T-cell (primary cell): ENCODE data around the gene CTAGE1. TPM values are rescaled to one million over a fixed set of nuclear protein-coding genes. Genes with fewer than 3 reads are reported as not detected.
"Not testable (repeated sequence)": the region's sequence is repeated elsewhere in the genome, so short reads cannot be mapped to it uniquely, and the experiment has no call there.

Experiments used
- ATAC-seq, 4 experiments: fragments of 200-7000 bp in 3 of 4; fragments of 150-1000 bp in 1 of 4; cut with Tn5 transposase; replicated peaks in 1 of 4; 1 replicate in 3 of 4; 2 replicates in 1 of 4; pipeline ENCODE4 v1.10.0; 2021; ENCODE audit warnings: moderate library complexity in 3 of 4, mild to moderate bottlenecking in 2 of 4, moderate number of reproducible peaks in 1 of 4
- CTCF ChIA-PET, 2 donors: fragments of 300-600 bp; sonication (Branson Sonifier 250); formaldehyde crosslinking; loops; one replicate each; lab custom pipeline; 2022; ENCODE audit warnings: antibody characterized with exemption in 2 of 2; lab: Charles Lee
- POLR2A ChIA-PET, 2 donors: fragments of 300-600 bp; sonication (Branson Sonifier 250); formaldehyde crosslinking; loops; one replicate each; lab custom pipeline; 2022; ENCODE audit warnings: antibody characterized with exemption in 2 of 2; lab: Charles Lee
- DNase-seq, 35 experiments: peaks; one replicate each; pipeline versions ENCODE4 v3.0.0 to v3.0.0-alpha.2; 2013 to 2023
- H3K27ac ChIP-seq: one replicate; pipeline ENCODE4 v1.5.1; 2013; ENCODE audit warnings: low read length
- H3K27me3 ChIP-seq, 2 experiments: replicated peaks in 1 of 2; 1 replicate in 1 of 2; 2 replicates in 1 of 2; pipeline versions ENCODE4 v1.6.1 to v1.7.0; 2013; ENCODE audit warnings: low read length in 1 of 2, mixed read lengths in 1 of 2; ENCODE audit not compliant: control insufficient read depth in 2 of 2, insufficient read depth in 2 of 2; ENCODE audit errors: extremely low read depth in 1 of 2
- H3K36me3 ChIP-seq, 2 donors: 1 replicate in 1 of 2; 2 replicates in 1 of 2; pipeline versions ENCODE4 v1.6.1 to v1.7.0; 2013; ENCODE audit warnings: low read length in 1 of 2; ENCODE audit not compliant: control insufficient read depth in 2 of 2, insufficient read depth in 1 of 2; ENCODE audit errors: extremely low read depth in 1 of 2
- H3K4me1 ChIP-seq, 2 experiments: 1 replicate in 1 of 2; 2 replicates in 1 of 2; pipeline versions ENCODE4 v1.6.1 to v1.7.0; 2013; ENCODE audit warnings: low read length in 2 of 2, mixed read lengths in 1 of 2; ENCODE audit not compliant: insufficient read depth in 2 of 2, control insufficient read depth in 1 of 2; ENCODE audit errors: extremely low read depth in 1 of 2
- H3K4me3 ChIP-seq, 2 donors: 1 replicate in 1 of 2; 2 replicates in 1 of 2; pipeline versions ENCODE4 v1.5.1 to v1.7.0; 2013; ENCODE audit warnings: mild to moderate bottlenecking in 2 of 2, low read length in 1 of 2, moderate library complexity in 1 of 2; ENCODE audit not compliant: control insufficient read depth in 1 of 2; ENCODE audit errors: extremely low read depth in 1 of 2
- H3K9me3 ChIP-seq: 2 replicates; pipeline ENCODE4 v1.7.0; 2013
- H3K27ac Mint-ChIP-seq, 2 donors: one replicate each; pipeline ENCODE4 v1.8.0; 2020 to 2021; ENCODE audit warnings: mild to moderate bottlenecking in 2 of 2, mixed read lengths in 2 of 2
- H3K27me3 Mint-ChIP-seq, 2 donors: one replicate each; pipeline ENCODE4 v1.8.0; 2021 to 2022; ENCODE audit warnings: mixed read lengths in 2 of 2
- H3K36me3 Mint-ChIP-seq: one replicate; pipeline ENCODE4 v1.8.0; 2021; ENCODE audit warnings: mixed read lengths
- H3K4me1 Mint-ChIP-seq, 3 donors: one replicate each; pipeline ENCODE4 v1.8.0; 2020 to 2022; ENCODE audit warnings: mixed read lengths in 3 of 3, mild to moderate bottlenecking in 1 of 3
- H3K4me3 Mint-ChIP-seq, 3 donors: one replicate each; pipeline ENCODE4 v1.8.0; 2020 to 2022; ENCODE audit warnings: mild to moderate bottlenecking in 3 of 3, mixed read lengths in 3 of 3, moderate library complexity in 3 of 3
- H3K9me3 Mint-ChIP-seq, 3 donors: one replicate each; pipeline ENCODE4 v1.8.0; 2020 to 2022; ENCODE audit warnings: mixed read lengths in 3 of 3
- WGBS: methylation state at CpG from one replicate; pipeline ENCODE4 v1.1.5; 2013; ENCODE audit warnings: missing lambda C conversion rate; ENCODE audit not compliant: insufficient coverage; 5-methylcytosine and 5-hydroxymethylcytosine counted together
- total RNA-seq, 35 experiments: library from RNA in 6 of 35; stranded (reverse) in 6 of 35; fragments of 120-200 nt in 1 of 35; gene quantifications; one replicate each; pipeline versions ENCODE4 v1.2.1 to v1.2.4 and lab custom pipeline; 2013 to 2026

The CTAGE1 gene
- total RNA-seq, 5 donors from 2014 or later (not counting 1 experiment from before 2014, with no cell fraction given): not detected

- WGBS: 63% methylated on average over 2 of the region's 7 CpGs
- Mint-ChIP-seq H3K27me3 (peaks cover 2 to 5% of the 10 kb centered on the region in 2 donors), H3K27ac (no peak overlapping the region), H3K36me3 (no peaks in the 10 kb centered on the region), H3K4me3 (no peak overlapping the region), H3K4me1 (peaks cover 0 to 7% (median 0%) of the 10 kb centered on the region in 3 donors), H3K9me3 (peaks cover 18 to 26% (median 21%) of the 10 kb centered on the region in 3 donors)
- Histone ChIP-seq H3K36me3 (no peaks in the 10 kb centered on the region), H3K4me1 (peaks cover 0 to 4% of the 10 kb centered on the region in 2 experiments), H3K27me3 (peaks cover 0 to 8% of the 10 kb centered on the region in 2 experiments), H3K4me3 (no peak overlapping the region), H3K27ac (no peak overlapping the region), H3K9me3 (no peaks in the 10 kb centered on the region)
- DNase-seq (no peak), ATAC-seq (no peak)
- CTCF ChIA-PET: no interaction called here
- POLR2A ChIA-PET: no interaction called here
Measured at GRCh38 chr18:22451796-22452195, 34.1 kb upstream of the CTAGE1 start.

- not testable (repeated sequence) for H3K4me3 ChIP-seq, H3K36me3 ChIP-seq, H3K27ac ChIP-seq, H3K4me1 ChIP-seq, H3K9me3 ChIP-seq, ATAC-seq, H3K4me3 Mint-ChIP-seq, H3K27me3 ChIP-seq, H3K36me3 Mint-ChIP-seq, H3K27ac Mint-ChIP-seq, H3K4me1 Mint-ChIP-seq, H3K27me3 Mint-ChIP-seq, DNase-seq
- CTCF ChIA-PET: interaction anchor here in 1 of 2 donors (0.6 kb wide), 1 partner anchor 40 kb away, joined by 5 read pairs; no protein-coding TSS in a partner anchor
- peaks cover 18 to 26% (median 21%) of the 10 kb centered on the region in 3 donors for H3K9me3 Mint-ChIP-seq
- WGBS: no CpG with 5 or more reads among the region's 3 CpGs
- POLR2A ChIA-PET: interaction anchor here in 1 of 2 donors (0.6 kb wide), 1 partner anchor 9 kb away, joined by 4 read pairs; no protein-coding TSS in a partner anchor
Measured at GRCh38 chr18:22450766-22451165, 33.1 kb upstream of the CTAGE1 start.

- not testable (repeated sequence) for H3K27ac ChIP-seq, H3K36me3 ChIP-seq, H3K27ac Mint-ChIP-seq, H3K36me3 Mint-ChIP-seq, H3K27me3 ChIP-seq, H3K4me3 ChIP-seq, H3K4me3 Mint-ChIP-seq, H3K9me3 ChIP-seq, H3K27me3 Mint-ChIP-seq, DNase-seq, H3K4me1 Mint-ChIP-seq, ATAC-seq, H3K4me1 ChIP-seq
- ChIA-PET CTCF (interaction anchor here in 1 of 2 donors (0.6 kb wide), 1 partner anchor 40 kb away, joined by 5 read pairs; no protein-coding TSS in a partner anchor), POLR2A (interaction anchor here in 1 of 2 donors (0.6 kb wide), 1 partner anchor 9 kb away, joined by 4 read pairs; no protein-coding TSS in a partner anchor)
- peaks cover 18 to 26% (median 21%) of the 10 kb centered on the region in 3 donors for H3K9me3 Mint-ChIP-seq
- no CpG with 5 or more reads among the region's 1 CpG for WGBS
Measured at GRCh38 chr18:22450318-22450717, 32.6 kb upstream of the CTAGE1 start.

- H3K9me3 ChIP-seq, H3K4me3 ChIP-seq, CTCF ChIA-PET, H3K27ac ChIP-seq, H3K36me3 ChIP-seq, H3K27me3 ChIP-seq, POLR2A ChIA-PET, ATAC-seq, DNase-seq, H3K4me3 Mint-ChIP-seq, H3K36me3 Mint-ChIP-seq, H3K27me3 Mint-ChIP-seq, H3K4me1 Mint-ChIP-seq, H3K4me1 ChIP-seq, H3K27ac Mint-ChIP-seq: not testable (repeated sequence)
- peaks cover 18 to 26% (median 21%) of the 10 kb centered on the region in 3 donors for H3K9me3 Mint-ChIP-seq
Measured at GRCh38 chr18:22449753-22450152, 32.0 kb upstream of the CTAGE1 start.

GRCh38 chr18:22448238-22448637, 30.5 kb upstream of the CTAGE1 start:
- Mint-ChIP-seq H3K27ac (no peak overlapping the region), H3K27me3 (peaks cover 0 to 5% of the 10 kb centered on the region in 2 donors), H3K4me3 (no peak overlapping the region), H3K4me1 (peaks cover 0 to 7% (median 0%) of the 10 kb centered on the region in 3 donors), H3K9me3 (peaks cover 21 to 26% (median 21%) of the 10 kb centered on the region in 3 donors), H3K36me3 (no peaks in the 10 kb centered on the region)
- ChIA-PET CTCF (no interaction called here), POLR2A (interaction anchor here in 1 of 2 donors (0.6 kb wide), 1 partner anchor 1214 kb away, joined by 3 read pairs; no protein-coding TSS in a partner anchor)
- no peaks in the 10 kb centered on the region for H3K27me3 ChIP-seq
- no peak overlapping the region for H3K27ac ChIP-seq
- no peaks in the 10 kb centered on the region for H3K36me3 ChIP-seq
- no peak overlapping the region for H3K4me3 ChIP-seq
- no peak for DNase-seq
- ATAC-seq: no peak
- peaks cover 0 to 4% of the 10 kb centered on the region in 2 experiments for H3K4me1 ChIP-seq
- H3K9me3 ChIP-seq: no peaks in the 10 kb centered on the region

GRCh38 chr18:22447792-22448191, 30.1 kb upstream of the CTAGE1 start:
- no CpG with 5 or more reads among the region's 4 CpGs for whole genome bisulfite sequencing
- ChIA-PET CTCF (no interaction called here), POLR2A (interaction anchor here in 1 of 2 donors (0.6 kb wide), 1 partner anchor 1213 kb away, joined by 3 read pairs; no protein-coding TSS in a partner anchor)
- Histone ChIP-seq H3K27ac (no peak overlapping the region), H3K36me3 (no peaks in the 10 kb centered on the region), H3K9me3 (no peaks in the 10 kb centered on the region), H3K4me3 (no peak overlapping the region), H3K4me1 (peaks cover 0 to 4% of the 10 kb centered on the region in 2 experiments), H3K27me3 (no peaks in the 10 kb centered on the region)
- DNase-seq: no peak
- Mint-ChIP-seq H3K9me3 (peaks cover 21 to 26% (median 22%) of the 10 kb centered on the region in 3 donors), H3K36me3 (no peaks in the 10 kb centered on the region), H3K27ac (no peak overlapping the region), H3K27me3 (peaks cover 0 to 4% of the 10 kb centered on the region in 2 donors), H3K4me3 (no peak overlapping the region), H3K4me1 (peaks cover 0 to 5% (median 0%) of the 10 kb centered on the region in 3 donors)
- ATAC-seq: no peak
